B cell (primary cell): ENCODE measurements around the gene MRPL14. TPM values are rescaled to one million over a fixed set of nuclear protein-coding genes. Genes with fewer than 3 reads are reported as not detected.

ENCODE experiments used
- ATAC-seq: fragments of 200-7000 bp; cut with Tn5 transposase; one replicate; pipeline ENCODE4 v1.10.0; 2021; ENCODE audit warnings: low read depth, mild to moderate bottlenecking, moderate number of reproducible peaks, moderate library complexity
- CTCF ChIA-PET: fragments of 350-600 bp; sonication (Branson Sonifier 250); formaldehyde crosslinking; loops from one replicate; lab custom pipeline; 2021; ENCODE audit warnings: antibody characterized with exemption, inconsistent platforms; lab: Charles Lee
- POLR2A ChIA-PET: fragments of 350-600 bp; sonication (Branson Sonifier 250); formaldehyde crosslinking; loops from one replicate; lab custom pipeline; 2021; ENCODE audit warnings: antibody characterized with exemption; lab: Charles Lee
- DNase-seq: peaks from one replicate; pipeline ENCODE4 v3.0.0; 2013
- H2AFZ ChIP-seq: 2 replicates; pipeline ENCODE4 v1.6.1; 2012; ENCODE audit warnings: mild to moderate bottlenecking, low read depth, low read length; ENCODE audit not compliant: insufficient read depth, poor library complexity, severe bottlenecking
- H3K27ac ChIP-seq, 2 donors: 1 replicate in 1 of 2; 2 replicates in 1 of 2; pipeline ENCODE4 v1.5.1; 2012 to 2013; ENCODE audit warnings: low read length in 2 of 2, mild to moderate bottlenecking in 2 of 2, moderate library complexity in 1 of 2
- H3K27me3 ChIP-seq, 4 experiments: fragments of 200-600 bp in 1 of 4; sonication (generic) in 1 of 4; replicated peaks in 1 of 4; 1 replicate in 2 of 4; 2 replicates in 2 of 4; pipeline versions ENCODE4 v1.6.1 to v1.7.0; 2013 to 2016; ENCODE audit warnings: low read length in 3 of 4, mild to moderate bottlenecking in 2 of 4, mixed read lengths in 1 of 4, moderate library complexity in 1 of 4; ENCODE audit not compliant: insufficient read depth in 4 of 4, control insufficient read depth in 3 of 4; ENCODE audit errors: control extremely low read depth in 1 of 4
- H3K36me3 ChIP-seq, 2 experiments: replicated peaks in 1 of 2; 1 replicate in 1 of 2; 2 replicates in 1 of 2; pipeline versions ENCODE4 v1.6.1 to v1.7.1; 2013; ENCODE audit warnings: low read length in 1 of 2; ENCODE audit not compliant: insufficient read depth in 2 of 2, control insufficient read depth in 1 of 2; ENCODE audit errors: control extremely low read depth in 1 of 2, extremely low read depth in 1 of 2
- H3K4me1 ChIP-seq, 2 donors: fragments of 200-600 bp in 1 of 2; sonication (generic) in 1 of 2; 1 replicate in 1 of 2; 2 replicates in 1 of 2; pipeline versions ENCODE4 v1.5.1 to v1.6.1; 2013 to 2017; ENCODE audit warnings: low read length in 2 of 2; ENCODE audit not compliant: control insufficient read depth in 2 of 2, insufficient read depth in 2 of 2
- H3K4me2 ChIP-seq: replicated peaks from 2 replicates; pipeline ENCODE3; 2012; ENCODE audit warnings: mild to moderate bottlenecking, low read depth, low read length; ENCODE audit not compliant: poor library complexity, severe bottlenecking
- H3K4me3 ChIP-seq, 5 experiments: fragments of 200-600 bp in 1 of 5; sonication (generic) in 1 of 5; 1 replicate in 3 of 5; 2 replicates in 2 of 5; pipeline versions ENCODE4 v1.5.1 to v1.7.0; 2011 to 2016; ENCODE audit warnings: low read length in 4 of 5, mild to moderate bottlenecking in 4 of 5, low read depth in 2 of 5, control low read depth in 1 of 5, moderate library complexity in 1 of 5; ENCODE audit not compliant: insufficient read depth in 1 of 5; ENCODE audit errors: control extremely low read depth in 1 of 5, extremely low read depth in 1 of 5
- H3K79me2 ChIP-seq: fragments of 200-600 bp; sonication (generic); one replicate; pipeline ENCODE4 v1.6.0; 2016; ENCODE audit warnings: low read length; ENCODE audit not compliant: control insufficient read depth, insufficient read depth
- H3K9ac ChIP-seq: fragments of 200-600 bp; sonication (generic); 2 replicates; pipeline ENCODE4 v1.6.1; 2017; ENCODE audit warnings: mild to moderate bottlenecking, low read length, moderate library complexity
- H3K9me3 ChIP-seq, 3 donors: one replicate each; pipeline versions ENCODE4 v1.6.1 to v1.7.1; 2013; ENCODE audit warnings: low read length in 2 of 3; ENCODE audit not compliant: control insufficient read depth in 2 of 3, insufficient read depth in 1 of 3; ENCODE audit errors: control extremely low read depth in 1 of 3
- H4K20me1 ChIP-seq: 2 replicates; pipeline ENCODE4 v1.6.0; 2012; ENCODE audit warnings: mild to moderate bottlenecking, low read length; ENCODE audit not compliant: insufficient read depth, control insufficient read depth, poor library complexity, severe bottlenecking
- H3K27ac Mint-ChIP-seq: one replicate; pipeline ENCODE4 v1.8.0; 2021; ENCODE audit warnings: mixed read lengths
- H3K27me3 Mint-ChIP-seq: one replicate; pipeline ENCODE4 v1.8.0; 2021; ENCODE audit warnings: mixed read lengths
- H3K4me1 Mint-ChIP-seq: one replicate; pipeline ENCODE4 v1.8.0; 2021; ENCODE audit warnings: mixed read lengths
- H3K4me3 Mint-ChIP-seq: one replicate; pipeline ENCODE4 v1.8.0; 2021; ENCODE audit warnings: mixed read lengths
- H3K9me3 Mint-ChIP-seq: one replicate; pipeline ENCODE4 v1.8.0; 2022; ENCODE audit warnings: mixed read lengths; ENCODE audit not compliant: insufficient read depth
- EZH2 ChIP-seq: IDR thresholded peaks from 2 replicates; pipeline ENCODE4 v1.6.1; 2012; ENCODE audit warnings: borderline replicate concordance, low read depth, mild to moderate bottlenecking, moderate library complexity, low read length; ENCODE audit not compliant: insufficient read depth, poor library complexity, severe bottlenecking
- WGBS: methylation state at CpG from one replicate; pipeline ENCODE4 v1.1.5; 2013; ENCODE audit warnings: missing lambda C conversion rate; ENCODE audit not compliant: insufficient coverage; 5-methylcytosine and 5-hydroxymethylcytosine counted together
- intact Hi-C: fragments of 100-400 bp; cut with micrococcal nuclease; formaldehyde crosslinking; loops from one replicate; pipeline ENCODE4 v1.10.0; 2022
- polyA plus RNA-seq: library from polyadenylated mRNA; depleted of rRNA; stranded (reverse); fragments of >200 nt; gene quantifications from 2 replicates; pipeline ENCODE4 v1.2.3, GENCODE V29; 2012
- total RNA-seq, 2 donors: library from RNA; stranded (reverse); fragments of 120-200 nt in 1 of 2; gene quantifications; 1 replicate in 1 of 2; 2 replicates in 1 of 2; pipeline versions ENCODE4 v1.2.3 to v1.2.4, GENCODE V29; 2013 to 2022
- TF ChIP-seq, protein P1 (sequence below): fragments of 200-600 bp; IDR thresholded peaks from one replicate; pipeline ENCODE4 v1.8.0; 2022; ENCODE audit warnings: antibody characterized with exemption, mild to moderate bottlenecking

The MRPL14 gene
- total and polyA plus RNA-seq, 2 donors (not counting 1 experiment from before 2014, with no cell fraction given): 16.7 to 23.5 TPM

DNA sequence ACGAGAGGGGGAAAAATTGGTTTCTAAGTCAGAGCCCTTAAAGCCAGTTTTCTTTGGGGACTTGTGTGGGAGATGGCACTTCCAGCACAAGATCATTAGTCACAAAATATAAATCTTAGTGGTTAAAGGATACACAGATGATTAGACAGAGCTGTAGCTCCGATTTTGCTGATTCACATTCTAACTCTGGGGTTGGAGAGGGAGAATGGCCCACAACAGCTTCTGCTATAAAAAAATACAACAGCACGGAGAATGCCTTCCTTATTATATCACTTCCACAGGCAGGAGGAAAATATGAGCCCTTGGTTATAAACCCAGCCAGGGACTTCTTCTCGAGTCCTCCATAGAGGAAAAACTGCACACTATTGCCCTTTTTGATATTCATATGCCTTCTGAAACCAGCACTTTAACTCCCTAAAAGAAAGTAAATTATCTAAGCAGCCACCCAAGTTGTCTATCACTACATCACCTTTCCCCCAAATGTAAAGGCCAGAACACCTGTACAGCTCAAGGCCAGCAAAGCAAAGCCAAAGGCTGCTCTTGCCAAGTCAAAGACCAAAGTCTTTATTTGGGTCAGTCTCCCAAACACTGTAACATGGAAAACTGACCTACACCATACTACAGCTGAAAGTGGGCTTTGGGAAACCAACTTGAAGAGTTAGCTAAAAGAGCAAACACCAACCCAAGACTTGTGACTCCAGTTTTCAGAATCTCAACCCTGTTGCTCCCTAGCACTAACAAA lies 10.4 kb downstream of the MRPL14 start:
- TF ChIP-seq, protein P1, sequence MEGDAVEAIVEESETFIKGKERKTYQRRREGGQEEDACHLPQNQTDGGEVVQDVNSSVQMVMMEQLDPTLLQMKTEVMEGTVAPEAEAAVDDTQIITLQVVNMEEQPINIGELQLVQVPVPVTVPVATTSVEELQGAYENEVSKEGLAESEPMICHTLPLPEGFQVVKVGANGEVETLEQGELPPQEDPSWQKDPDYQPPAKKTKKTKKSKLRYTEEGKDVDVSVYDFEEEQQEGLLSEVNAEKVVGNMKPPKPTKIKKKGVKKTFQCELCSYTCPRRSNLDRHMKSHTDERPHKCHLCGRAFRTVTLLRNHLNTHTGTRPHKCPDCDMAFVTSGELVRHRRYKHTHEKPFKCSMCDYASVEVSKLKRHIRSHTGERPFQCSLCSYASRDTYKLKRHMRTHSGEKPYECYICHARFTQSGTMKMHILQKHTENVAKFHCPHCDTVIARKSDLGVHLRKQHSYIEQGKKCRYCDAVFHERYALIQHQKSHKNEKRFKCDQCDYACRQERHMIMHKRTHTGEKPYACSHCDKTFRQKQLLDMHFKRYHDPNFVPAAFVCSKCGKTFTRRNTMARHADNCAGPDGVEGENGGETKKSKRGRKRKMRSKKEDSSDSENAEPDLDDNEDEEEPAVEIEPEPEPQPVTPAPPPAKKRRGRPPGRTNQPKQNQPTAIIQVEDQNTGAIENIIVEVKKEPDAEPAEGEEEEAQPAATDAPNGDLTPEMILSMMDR: no peak
- H3K27ac Mint-ChIP-seq: no peak overlapping the region
- Histone ChIP-seq H3K4me3 (no peak overlapping the region), H3K27me3 (no peaks in the 10 kb centered on the region), H3K4me2 (no peak overlapping the region), H2AFZ (no peak overlapping the region), H3K9me3 (no peaks in the 10 kb centered on the region), H3K4me1 (peaks cover 0 to 4% of the 10 kb centered on the region in 2 donors), H3K27ac (no peak overlapping the region), H4K20me1 (peaks cover 69% of the 10 kb centered on the region), H3K36me3 (peaks cover 0 to 48% of the 10 kb centered on the region in 2 experiments), H3K9ac (no peak overlapping the region), H3K79me2 (peaks cover 60% of the 10 kb centered on the region)
- ChIA-PET POLR2A (no interaction called here), CTCF (interaction anchor here (0.8 kb wide), 1 partner anchor 412 kb away, joined by 3 read pairs; no protein-coding TSS in a partner anchor)
- intact Hi-C loops: no loop called here
- no peaks in the 10 kb centered on the region for H3K9me3 Mint-ChIP-seq
- H3K4me1 Mint-ChIP-seq: peaks cover 37% of the 10 kb centered on the region
- H3K27me3 Mint-ChIP-seq: no peaks in the 10 kb centered on the region
- no peak for DNase-seq
- ATAC-seq: no peak
- no peak overlapping the region for H3K4me3 Mint-ChIP-seq
- 79% methylated on average over 2 of the region's 4 CpGs for WGBS

DNA sequence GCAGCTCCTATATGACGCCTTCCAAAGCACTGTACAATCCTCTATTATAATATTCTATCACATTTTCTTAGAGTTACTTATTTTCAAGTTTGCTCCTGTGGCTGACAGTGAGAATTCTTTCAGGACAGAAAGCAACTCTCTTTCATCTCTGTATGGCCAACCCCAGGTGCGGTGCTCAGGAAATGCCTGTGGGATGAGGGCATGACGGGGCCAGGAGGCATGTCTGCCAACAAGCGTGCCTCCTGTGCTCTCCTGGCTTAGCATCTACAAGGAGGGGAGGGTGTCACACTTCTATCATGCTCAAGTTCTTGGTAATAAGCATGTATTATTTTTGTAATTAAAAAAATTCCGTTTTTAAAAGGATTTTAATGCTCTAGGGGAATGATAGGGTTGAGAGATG lies 11.4 kb downstream of the MRPL14 start:
- H3K9me3 Mint-ChIP-seq: no peaks in the 10 kb centered on the region
- H4K20me1 ChIP-seq: peaks cover 60% of the 10 kb centered on the region
- DNase-seq: no peak
- H3K4me1 ChIP-seq: peaks cover 0 to 4% of the 10 kb centered on the region in 2 donors
- no peak overlapping the region for H3K4me2 ChIP-seq
- H3K9ac ChIP-seq: no peak overlapping the region
- H3K79me2 ChIP-seq: peaks cover 56% of the 10 kb centered on the region
- no peaks in the 10 kb centered on the region for H3K27me3 ChIP-seq
- CTCF ChIA-PET: interaction anchor here (0.8 to 1.4 kb wide), 2 partner anchors 18 to 411 kb away, joined by 3 read pairs; no protein-coding TSS in a partner anchor
- no CpG with 5 or more reads among the region's 5 CpGs for WGBS
- H3K27ac Mint-ChIP-seq: no peak overlapping the region
- no peak overlapping the region for H3K27ac ChIP-seq
- peaks cover 0 to 57% of the 10 kb centered on the region in 2 experiments for H3K36me3 ChIP-seq
- ATAC-seq: no peak
- peaks cover 30% of the 10 kb centered on the region for H3K4me1 Mint-ChIP-seq
- intact Hi-C loops: no loop called here
- H3K27me3 Mint-ChIP-seq: no peaks in the 10 kb centered on the region
- no peaks in the 10 kb centered on the region for H3K9me3 ChIP-seq
- TF ChIP-seq, protein P1: no peak
- TF ChIP-seq EZH2: no peak
- POLR2A ChIA-PET: no interaction called here
- no peak overlapping the region for H3K4me3 Mint-ChIP-seq
- H2AFZ ChIP-seq: no peak overlapping the region
- H3K4me3 ChIP-seq: no peak overlapping the region
